Measurements from ENCODE around the gene UVRAG. TPM values are rescaled to one million over a fixed set of nuclear protein-coding genes. Genes with fewer than 3 reads are reported as not detected.

UVRAG gene
- total RNA-seq, 1 donor from 2014 or later, result 20.7 TPM

- no peak for TF ChIP-seq CTCF (conservative IDR thresholded peaks at IDR 0.05)
- no peaks in the 10 kb centered on the region for H3K9me3 Mint-ChIP-seq
- H3K4me1 Mint-ChIP-seq (ENCODE audit: unreplicated experiment), result peaks cover 11% of the 10 kb centered on the region
- H3K27me3 Mint-ChIP-seq, result peaks cover 5% of the 10 kb centered on the region
- no peaks in the 10 kb centered on the region for H3K36me3 Mint-ChIP-seq
- no peak for DNase-seq (ENCODE audit: extremely low spot score, unreplicated experiment)
- no peak overlapping the region for H3K4me3 Mint-ChIP-seq
- H3K27ac Mint-ChIP-seq, result no peak overlapping the region
Measured at GRCh38 chr11:76161261-76161961, 346.4 kb downstream of the UVRAG start.

GRCh38 chr11:76162336-76163288 lies 347.6 kb downstream of the UVRAG start:
- TF ChIP-seq CTCF (conservative IDR thresholded peaks at IDR 0.05), result no peak
- no peak for DNase-seq (ENCODE audit: extremely low spot score, unreplicated experiment)
- no peaks in the 10 kb centered on the region for H3K36me3 Mint-ChIP-seq
- no peak overlapping the region for H3K27ac Mint-ChIP-seq
- peaks cover 5% of the 10 kb centered on the region for H3K27me3 Mint-ChIP-seq
- H3K4me1 Mint-ChIP-seq (ENCODE audit: unreplicated experiment), result peaks cover 6% of the 10 kb centered on the region
- no peaks in the 10 kb centered on the region for H3K9me3 Mint-ChIP-seq
- no peak overlapping the region for H3K4me3 Mint-ChIP-seq

- Mint-ChIP-seq H3K4me3 (no peak overlapping the region), H3K9me3 (no peaks in the 10 kb centered on the region), H3K27ac (no peak overlapping the region), H3K27me3 (peaks cover 5% of the 10 kb centered on the region), H3K36me3 (no peaks in the 10 kb centered on the region), H3K4me1 (ENCODE audit: unreplicated experiment) (peaks cover 8% of the 10 kb centered on the region)
- TF ChIP-seq CTCF (conservative IDR thresholded peaks at IDR 0.05), result no peak
- no peak for DNase-seq (ENCODE audit: extremely low spot score, unreplicated experiment)
Measured at GRCh38 chr11:76163289-76163880, 348.4 kb downstream of the UVRAG start.

DNA sequence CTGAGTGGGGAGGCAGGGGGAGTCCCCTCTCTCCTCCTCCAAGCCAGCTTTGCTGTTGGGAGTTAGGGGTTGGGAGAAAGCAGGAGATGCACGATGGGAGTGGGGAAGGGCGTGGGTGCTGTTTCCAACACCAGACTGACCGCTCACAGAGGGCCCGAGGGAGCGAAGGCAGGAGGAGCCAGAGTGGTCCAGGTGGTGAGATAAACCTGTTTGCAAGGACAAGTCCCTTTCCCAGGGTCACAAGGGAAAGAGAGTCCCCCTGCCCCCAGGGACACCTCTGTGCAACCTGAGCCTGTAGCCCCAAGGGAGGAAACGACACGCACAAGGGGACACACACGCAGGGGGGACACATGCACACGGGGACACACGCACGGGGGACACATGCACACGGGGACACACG lies 349.1 kb downstream of the UVRAG start:
- Mint-ChIP-seq H3K27ac (no peak overlapping the region), H3K4me3 (no peak overlapping the region), H3K36me3 (no peaks in the 10 kb centered on the region), H3K4me1 (ENCODE audit: unreplicated experiment) (peaks cover 12% of the 10 kb centered on the region), H3K27me3 (peaks cover 5% of the 10 kb centered on the region), H3K9me3 (no peaks in the 10 kb centered on the region)
- no peak for DNase-seq (ENCODE audit: extremely low spot score, unreplicated experiment)
- no peak for TF ChIP-seq CTCF (conservative IDR thresholded peaks at IDR 0.05)

- TF ChIP-seq CTCF (conservative IDR thresholded peaks at IDR 0.05), result no peak
- H3K36me3 Mint-ChIP-seq, result no peaks in the 10 kb centered on the region
- peaks cover 7% of the 10 kb centered on the region for H3K4me1 Mint-ChIP-seq (ENCODE audit: unreplicated experiment)
- H3K9me3 Mint-ChIP-seq, result no peaks in the 10 kb centered on the region
- no peak overlapping the region for H3K4me3 Mint-ChIP-seq
- DNase-seq (ENCODE audit: extremely low spot score, unreplicated experiment), result no peak
- H3K27me3 Mint-ChIP-seq, result peaks cover 5% of the 10 kb centered on the region
- no peak overlapping the region for H3K27ac Mint-ChIP-seq
Measured at GRCh38 chr11:76164861-76165751, 350.1 kb downstream of the UVRAG start.
